B cell (primary cell): Measurements from ENCODE around the gene RAI1.

Experiments
- EZH2 ChIP-seq: IDR thresholded peaks from 2 replicates; pipeline ENCODE4 v1.6.1; 2012; ENCODE audit warnings: borderline replicate concordance, low read depth, mild to moderate bottlenecking, moderate library complexity, low read length; ENCODE audit not compliant: insufficient read depth, poor library complexity, severe bottlenecking
- TF ChIP-seq, protein P1 (sequence below): fragments of 200-600 bp; IDR thresholded peaks from one replicate; pipeline ENCODE4 v1.8.0; 2022; ENCODE audit warnings: antibody characterized with exemption, mild to moderate bottlenecking

DNA sequence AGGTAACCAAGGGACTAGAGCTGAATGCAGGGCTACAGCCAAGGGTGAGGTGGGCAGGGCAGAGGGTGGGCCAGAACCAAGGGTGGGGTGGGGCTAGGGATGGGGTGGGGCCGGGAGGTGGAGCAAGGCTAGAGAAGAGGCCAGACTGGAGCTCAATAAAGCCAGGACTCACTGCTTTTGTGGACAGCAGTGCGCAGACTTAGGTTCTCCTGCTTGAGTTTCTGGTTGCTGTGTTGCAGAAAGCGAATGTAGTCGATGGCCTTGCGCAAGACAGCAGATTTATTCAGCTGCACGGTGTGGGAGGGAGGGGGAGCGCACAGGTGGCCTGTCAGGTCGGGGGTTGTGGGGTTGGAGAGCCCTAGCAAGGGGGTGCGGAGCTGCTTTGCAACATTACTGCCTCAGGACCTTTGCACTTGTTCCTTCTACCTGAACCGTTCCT is 136.8 kb downstream of the RAI1 start:
- TF ChIP-seq, protein P1, sequence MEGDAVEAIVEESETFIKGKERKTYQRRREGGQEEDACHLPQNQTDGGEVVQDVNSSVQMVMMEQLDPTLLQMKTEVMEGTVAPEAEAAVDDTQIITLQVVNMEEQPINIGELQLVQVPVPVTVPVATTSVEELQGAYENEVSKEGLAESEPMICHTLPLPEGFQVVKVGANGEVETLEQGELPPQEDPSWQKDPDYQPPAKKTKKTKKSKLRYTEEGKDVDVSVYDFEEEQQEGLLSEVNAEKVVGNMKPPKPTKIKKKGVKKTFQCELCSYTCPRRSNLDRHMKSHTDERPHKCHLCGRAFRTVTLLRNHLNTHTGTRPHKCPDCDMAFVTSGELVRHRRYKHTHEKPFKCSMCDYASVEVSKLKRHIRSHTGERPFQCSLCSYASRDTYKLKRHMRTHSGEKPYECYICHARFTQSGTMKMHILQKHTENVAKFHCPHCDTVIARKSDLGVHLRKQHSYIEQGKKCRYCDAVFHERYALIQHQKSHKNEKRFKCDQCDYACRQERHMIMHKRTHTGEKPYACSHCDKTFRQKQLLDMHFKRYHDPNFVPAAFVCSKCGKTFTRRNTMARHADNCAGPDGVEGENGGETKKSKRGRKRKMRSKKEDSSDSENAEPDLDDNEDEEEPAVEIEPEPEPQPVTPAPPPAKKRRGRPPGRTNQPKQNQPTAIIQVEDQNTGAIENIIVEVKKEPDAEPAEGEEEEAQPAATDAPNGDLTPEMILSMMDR = no peak
- TF ChIP-seq EZH2 = no peak
